ENCODE results near the gene PTPRN2. TPM values are rescaled to one million over a fixed set of nuclear protein-coding genes. Genes with fewer than 3 reads are reported as not detected.

PTPRN2 gene
- total and polyA plus RNA-seq, 9 of the 15 experiments (the other 6 are each of a cell fraction or from before 2014, with no cell fraction given): not detected

DNA sequence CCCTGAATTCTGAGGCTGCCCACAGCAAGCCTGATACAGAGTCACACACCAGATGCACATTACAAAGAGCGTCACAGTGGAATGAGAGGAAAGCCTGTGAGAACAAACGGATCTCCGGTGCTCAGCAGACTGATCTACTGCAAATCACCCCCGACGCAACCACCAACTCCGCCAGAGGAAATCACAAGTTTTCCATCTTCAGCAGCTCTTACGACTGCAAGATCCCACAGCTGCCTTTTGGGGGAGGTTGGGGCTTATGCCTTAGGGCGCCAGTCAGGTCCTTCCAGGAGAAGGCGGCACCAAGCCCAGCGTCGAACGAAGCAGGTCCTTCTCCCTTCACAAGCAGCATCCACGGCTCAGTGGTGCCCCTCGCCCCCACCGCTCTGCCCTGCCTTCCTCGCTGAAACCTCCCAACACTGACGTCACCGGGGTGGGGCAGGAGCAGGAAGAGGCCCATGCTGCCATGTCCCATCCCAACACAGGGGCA lies 32.5 kb downstream of the PTPRN2 start:
- DNase-seq (ENCODE audit: extremely low read depth in 1 of 4, low spot score in 3 of 4): no peak
- Histone ChIP-seq H3K9me3 (replicated peaks; ENCODE audit: control insufficient read depth, insufficient read depth, low read depth, low read length) (no peaks in the 10 kb centered on the region), H3K9ac (ENCODE audit: insufficient read depth in 1 of 2, low read depth in 2 of 2, low read length in 2 of 2) (no peak overlapping the region; a peak in 1 of 4 replicates), H3K4me1 (replicated peaks in 1 of 2; ENCODE audit: control insufficient read depth in 2 of 2, insufficient read depth in 2 of 2, low read length in 2 of 2) (peaks cover 0 to 24% of the 10 kb centered on the region in 2 experiments; a peak in 3 of 5 replicates), H3K4me3 (no peak overlapping the region), H4K20me1 (replicated peaks; ENCODE audit: control insufficient read depth, insufficient read depth, low read length) (peaks cover 7% of the 10 kb centered on the region; the same call in 1 of the 2 replicates), H3K27me3 (ENCODE audit: control insufficient read depth in 2 of 2, insufficient read depth in 2 of 2, low read length in 2 of 2) (peaks cover 5 to 71% of the 10 kb centered on the region in 2 experiments; a peak in 4 of 5 replicates), H2AFZ (ENCODE audit: low read depth, low read length) (no peak overlapping the region), H3K27ac (ENCODE audit: extremely low read depth, low read depth, low read length) (no peak overlapping the region), H3K4me2 (ENCODE audit: insufficient read depth, low read length) (no peak overlapping the region), H3K36me3 (ENCODE audit: control insufficient read depth, insufficient read depth, low read length) (no peaks in the 10 kb centered on the region), H3K79me2 (ENCODE audit: control insufficient read depth, insufficient read depth, low read length) (no peaks in the 10 kb centered on the region), H3K9me1 (ENCODE audit: control insufficient read depth, insufficient read depth, low read length) (peaks cover 4% of the 10 kb centered on the region)
- CTCF ChIA-PET (ENCODE audit: low intra/inter-chr PET ratio): no interaction called here
- in situ Hi-C loops (cut with MboI) (no loop called here), intact Hi-C loops (cut with micrococcal nuclease) (no loop called here)
- BruUV-seq (replicated peaks): no TSS peak
- whole genome bisulfite sequencing (ENCODE audit: insufficient coverage, low coverage, missing lambda C conversion rate): 2% methylated on average over 18 of the region's 18 CpGs
- TF ChIP-seq, protein P1, sequence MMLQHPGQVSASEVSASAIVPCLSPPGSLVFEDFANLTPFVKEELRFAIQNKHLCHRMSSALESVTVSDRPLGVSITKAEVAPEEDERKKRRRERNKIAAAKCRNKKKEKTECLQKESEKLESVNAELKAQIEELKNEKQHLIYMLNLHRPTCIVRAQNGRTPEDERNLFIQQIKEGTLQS (IDR thresholded peaks at IDR 0.05): 0 out of 2 replicates have a peak, but pooled peaks have one; percentile 34
- TF ChIP-seq, protein P1 (CRISPR knock-in tag; conservative IDR thresholded peaks at IDR 0.05): no peak
- no peak for TF ChIP-seq RBM39 (optimal IDR thresholded peaks at IDR 0.05; ENCODE audit: low read depth, low read length)
- peak; percentile 17; the same call in 1 of the 2 replicates for TF ChIP-seq ATF7 (IDR thresholded peaks at IDR 0.05)
- POLR2A ChIA-PET: interaction anchor here (0.8 kb wide), 1 partner anchor 8 kb away, joined by 3 read pairs; no protein-coding TSS in a partner anchor
- ATAC-seq: no peak
- FAIRE-seq: no peak
